ENCODE data around the gene CCDC175.

- TF ChIP-seq ZFP30 (CRISPR knock-in tag; IDR thresholded peaks at IDR 0.05) (no peak), ZFP3 (CRISPR knock-in tag; IDR thresholded peaks at IDR 0.05) (no peak), PPARA (CRISPR knock-in tag; IDR thresholded peaks at IDR 0.05; ENCODE audit: borderline replicate concordance) (no peak), TSHZ2 (CRISPR knock-in tag; IDR thresholded peaks at IDR 0.05) (no peak), POU6F1 (CRISPR knock-in tag; IDR thresholded peaks at IDR 0.05; ENCODE audit: borderline replicate concordance, low read depth) (no peak), TOX (CRISPR knock-in tag; IDR thresholded peaks at IDR 0.05; ENCODE audit: borderline replicate concordance) (no peak), RARB (CRISPR knock-in tag; IDR thresholded peaks at IDR 0.05) (no peak), CREB5 (CRISPR knock-in tag; IDR thresholded peaks at IDR 0.05; ENCODE audit: low read depth) (no peak), ARNTL (CRISPR knock-in tag; IDR thresholded peaks at IDR 0.05; ENCODE audit: borderline replicate concordance, low read depth) (no peak), PATZ1 (CRISPR knock-in tag; IDR thresholded peaks at IDR 0.05; ENCODE audit: borderline replicate concordance) (no peak)
Observed at GRCh38 chr14:59591641-59592370, 15.2 kb upstream of the CCDC175 start.
